ENCODE measurements around the gene RAB38.

The RAB38 gene

GRCh38 chr11:88196393-88196792 lies 21.1 kb upstream of the RAB38 start:
- no peak for TF ChIP-seq EZH2 (IDR thresholded peaks at IDR 0.05; ENCODE audit: borderline replicate concordance, low read depth, low read length, severe bottlenecking)
- H2AFZ ChIP-seq (ENCODE audit: low read depth, low read length), result no peak overlapping the region
- H3K36me3 ChIP-seq (ENCODE audit: insufficient read depth, low read length), result no peaks in the 10 kb centered on the region
- H3K4me2 ChIP-seq (ENCODE audit: insufficient read depth, low read length), result no peak overlapping the region
- H3K9ac ChIP-seq (ENCODE audit: low read depth, low read length), result no peak overlapping the region
- DNase-seq (no peak), ATAC-seq (ENCODE audit: insufficient read depth, low read depth) (no peak)
- H3K9me3 ChIP-seq (ENCODE audit: insufficient read depth, low read length, severe bottlenecking), result peaks cover 9% of the 10 kb centered on the region
- H3K79me2 ChIP-seq (ENCODE audit: insufficient read depth, low read length), result no peaks in the 10 kb centered on the region
- H4K20me1 ChIP-seq (ENCODE audit: insufficient read depth, low read length), result no peaks in the 10 kb centered on the region
- no peaks in the 10 kb centered on the region for H3K4me1 ChIP-seq (ENCODE audit: insufficient read depth, low read length)
- H3K27me3 ChIP-seq (ENCODE audit: insufficient read depth, low read length, poor library complexity), result no peaks in the 10 kb centered on the region
- no peak overlapping the region for H3K4me3 ChIP-seq (ENCODE audit: low read depth in 1 of 2, low read length in 2 of 2)
- no peak overlapping the region for H3K27ac ChIP-seq (ENCODE audit: low read length)

DNA sequence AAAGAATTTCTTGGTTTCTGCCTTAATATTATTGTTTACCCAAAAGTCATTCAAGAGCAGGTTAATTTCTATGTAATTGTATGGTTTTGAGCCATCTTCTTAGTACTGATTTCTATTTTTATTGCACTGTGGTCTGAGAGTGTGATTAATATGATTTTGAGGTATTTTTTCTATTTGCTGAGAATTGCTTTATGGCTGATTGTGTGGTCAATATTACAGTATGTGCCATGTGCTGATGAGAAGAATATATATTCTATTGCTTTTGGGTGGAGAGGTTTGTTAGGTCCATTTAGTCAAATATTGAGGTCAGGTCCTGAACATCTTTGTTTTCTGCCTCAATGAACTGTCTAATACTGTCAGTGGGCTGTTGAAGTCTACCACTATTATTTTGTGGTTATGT lies 20.7 kb upstream of the RAB38 start:
- no peak overlapping the region for H3K9ac ChIP-seq (ENCODE audit: low read depth, low read length)
- DNase-seq, result no peak
- no peak overlapping the region for H3K27ac ChIP-seq (ENCODE audit: low read length)
- peaks cover 9% of the 10 kb centered on the region for H3K9me3 ChIP-seq (ENCODE audit: insufficient read depth, low read length, severe bottlenecking)
- no peaks in the 10 kb centered on the region for H3K4me1 ChIP-seq (ENCODE audit: insufficient read depth, low read length)
- H3K4me2 ChIP-seq (ENCODE audit: insufficient read depth, low read length), result no peak overlapping the region
- H3K36me3 ChIP-seq (ENCODE audit: insufficient read depth, low read length), result no peaks in the 10 kb centered on the region
- no peaks in the 10 kb centered on the region for H3K27me3 ChIP-seq (ENCODE audit: insufficient read depth, low read length, poor library complexity)
- no peak for ATAC-seq (ENCODE audit: insufficient read depth, low read depth)
- TF ChIP-seq EZH2 (IDR thresholded peaks at IDR 0.05; ENCODE audit: borderline replicate concordance, low read depth, low read length, severe bottlenecking), result no peak
- no peak for TF ChIP-seq CTCF (IDR thresholded peaks at IDR 0.05; ENCODE audit: borderline replicate concordance, extremely low read depth, low read length, poor library complexity, severe bottlenecking)
- no peak overlapping the region for H3K4me3 ChIP-seq (ENCODE audit: low read depth in 1 of 2, low read length in 2 of 2)
- H2AFZ ChIP-seq (ENCODE audit: low read depth, low read length), result no peak overlapping the region
- H3K79me2 ChIP-seq (ENCODE audit: insufficient read depth, low read length), result no peaks in the 10 kb centered on the region
- no peaks in the 10 kb centered on the region for H4K20me1 ChIP-seq (ENCODE audit: insufficient read depth, low read length)

DNA sequence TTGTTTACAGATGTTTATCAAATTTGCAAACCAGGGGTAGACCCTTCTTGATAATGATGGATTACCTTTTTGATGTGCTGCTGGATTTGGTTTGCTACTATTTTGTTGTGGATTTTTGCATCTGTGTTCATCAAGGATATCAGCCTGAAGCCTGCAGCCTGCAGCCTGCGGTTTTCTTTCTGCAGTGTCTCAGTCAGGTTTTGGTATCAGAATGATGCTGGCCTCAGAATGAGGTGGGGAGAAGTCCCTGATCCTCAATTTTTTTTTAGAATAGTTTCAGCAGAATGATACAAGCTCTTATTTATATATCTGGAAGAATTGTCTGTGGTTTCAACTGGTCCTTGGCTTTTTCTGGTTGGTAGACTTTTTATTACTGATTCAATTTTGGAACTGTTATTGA lies 19.7 kb upstream of the RAB38 start:
- TF ChIP-seq CTCF (IDR thresholded peaks at IDR 0.05; ENCODE audit: borderline replicate concordance, extremely low read depth, low read length, poor library complexity, severe bottlenecking) (no peak), EZH2 (IDR thresholded peaks at IDR 0.05; ENCODE audit: borderline replicate concordance, low read depth, low read length, severe bottlenecking) (no peak)
- H2AFZ ChIP-seq (ENCODE audit: low read depth, low read length), result no peak overlapping the region
- no peak overlapping the region for H3K4me3 ChIP-seq (ENCODE audit: low read depth in 1 of 2, low read length in 2 of 2)
- H3K27me3 ChIP-seq (ENCODE audit: insufficient read depth, low read length, poor library complexity), result no peaks in the 10 kb centered on the region
- peaks cover 9% of the 10 kb centered on the region for H3K9me3 ChIP-seq (ENCODE audit: insufficient read depth, low read length, severe bottlenecking)
- no peaks in the 10 kb centered on the region for H3K4me1 ChIP-seq (ENCODE audit: insufficient read depth, low read length)
- H4K20me1 ChIP-seq (ENCODE audit: insufficient read depth, low read length), result no peaks in the 10 kb centered on the region
- no peak for DNase-seq
- no peaks in the 10 kb centered on the region for H3K79me2 ChIP-seq (ENCODE audit: insufficient read depth, low read length)
- no peak for ATAC-seq (ENCODE audit: insufficient read depth, low read depth)
- H3K9ac ChIP-seq (ENCODE audit: low read depth, low read length), result no peak overlapping the region
- no peak overlapping the region for H3K27ac ChIP-seq (ENCODE audit: low read length)
- no peak overlapping the region for H3K4me2 ChIP-seq (ENCODE audit: insufficient read depth, low read length)
- no peaks in the 10 kb centered on the region for H3K36me3 ChIP-seq (ENCODE audit: insufficient read depth, low read length)

DNA sequence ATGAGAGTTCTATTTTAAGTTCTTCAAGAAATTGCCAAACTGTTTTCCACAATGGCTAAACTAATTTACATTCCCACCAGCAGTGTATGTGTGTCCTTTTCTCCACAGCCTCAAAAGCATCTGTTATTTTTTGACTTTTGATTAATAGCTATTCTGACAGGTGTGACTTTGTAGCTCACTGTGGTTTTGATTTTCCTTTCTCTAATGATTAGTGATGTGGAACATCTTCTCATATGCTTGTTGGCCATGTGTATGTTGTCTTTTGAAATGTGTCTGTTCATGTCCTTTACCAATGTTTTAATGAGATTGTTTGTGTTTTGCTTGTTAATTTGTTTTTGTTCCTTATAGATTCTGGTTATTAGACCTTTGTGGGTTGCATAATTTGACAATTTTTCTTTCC lies 18.0 kb upstream of the RAB38 start:
- Histone ChIP-seq H3K4me1 (ENCODE audit: insufficient read depth, low read length) (no peaks in the 10 kb centered on the region), H3K27ac (ENCODE audit: low read length) (no peak overlapping the region), H3K4me3 (ENCODE audit: low read depth in 1 of 2, low read length in 2 of 2) (no peak overlapping the region), H4K20me1 (ENCODE audit: insufficient read depth, low read length) (no peaks in the 10 kb centered on the region), H3K4me2 (ENCODE audit: insufficient read depth, low read length) (no peak overlapping the region), H3K9ac (ENCODE audit: low read depth, low read length) (no peak overlapping the region), H2AFZ (ENCODE audit: low read depth, low read length) (no peak overlapping the region), H3K36me3 (ENCODE audit: insufficient read depth, low read length) (no peaks in the 10 kb centered on the region), H3K27me3 (ENCODE audit: insufficient read depth, low read length, poor library complexity) (no peaks in the 10 kb centered on the region), H3K79me2 (ENCODE audit: insufficient read depth, low read length) (no peaks in the 10 kb centered on the region), H3K9me3 (ENCODE audit: insufficient read depth, low read length, severe bottlenecking) (peaks cover 9% of the 10 kb centered on the region)
- DNase-seq (no peak), ATAC-seq (ENCODE audit: insufficient read depth, low read depth) (no peak)
- no peak for TF ChIP-seq EZH2 (IDR thresholded peaks at IDR 0.05; ENCODE audit: borderline replicate concordance, low read depth, low read length, severe bottlenecking)
- TF ChIP-seq CTCF (IDR thresholded peaks at IDR 0.05; ENCODE audit: borderline replicate concordance, extremely low read depth, low read length, poor library complexity, severe bottlenecking), result no peak
